Stimulated activated CD8-positive, alpha-beta memory T cell treated with anti-CD3 and anti-CD28 coated beads, Interleukin-4, amount 100 ng/mL, for 48 hours (primary cell): ENCODE results near the gene IL9R.
"Not testable (repeated sequence)": the region's sequence is repeated elsewhere in the genome, so short reads cannot be mapped to it uniquely, and the experiment has no call there.

Experiments used
- DNase-seq: peaks from one replicate; pipeline ENCODE4 v3.0.0-alpha.2; 2020

IL9R gene

GRCh38 chrX:155997436-155997835 is at the start of gene IL9R:
IL9R (plus strand) TSS chrX:155997696; CDS start chrX:155997760, 64 bp downstream.
- peak; percentile 77 for DNase-seq

GRCh38 chrX:155949098-155949497 is 48.4 kb upstream of the IL9R start:
- no peak for DNase-seq

DNA sequence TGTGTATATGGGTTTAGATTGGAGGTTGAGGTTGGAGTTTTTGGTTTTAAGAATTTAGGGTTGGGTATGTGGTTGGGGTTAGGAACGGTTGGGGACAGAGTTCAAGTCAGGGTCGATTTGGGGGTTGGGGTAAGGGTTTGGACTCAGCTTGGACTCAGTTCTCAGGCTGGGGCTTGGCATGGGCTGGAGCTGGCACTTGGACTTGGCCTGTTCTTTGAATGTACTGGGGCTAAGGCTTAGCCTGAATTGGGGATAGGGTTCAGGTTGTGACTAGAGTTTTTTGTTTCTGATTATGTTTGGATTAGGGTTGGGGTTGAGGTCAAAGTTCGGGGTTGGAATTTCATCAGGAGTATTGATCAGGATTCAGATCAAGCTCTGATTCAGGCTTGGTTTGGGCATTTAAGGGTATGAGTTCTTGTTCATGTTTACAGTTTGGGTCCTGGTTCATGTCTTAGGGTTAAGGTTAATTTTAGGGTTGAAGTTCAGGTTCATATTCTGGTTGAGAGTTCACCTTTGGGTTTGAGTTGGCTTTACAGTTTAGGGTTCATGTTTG is 46.2 kb upstream of the IL9R start:
- DNase-seq, result no peak

DNA sequence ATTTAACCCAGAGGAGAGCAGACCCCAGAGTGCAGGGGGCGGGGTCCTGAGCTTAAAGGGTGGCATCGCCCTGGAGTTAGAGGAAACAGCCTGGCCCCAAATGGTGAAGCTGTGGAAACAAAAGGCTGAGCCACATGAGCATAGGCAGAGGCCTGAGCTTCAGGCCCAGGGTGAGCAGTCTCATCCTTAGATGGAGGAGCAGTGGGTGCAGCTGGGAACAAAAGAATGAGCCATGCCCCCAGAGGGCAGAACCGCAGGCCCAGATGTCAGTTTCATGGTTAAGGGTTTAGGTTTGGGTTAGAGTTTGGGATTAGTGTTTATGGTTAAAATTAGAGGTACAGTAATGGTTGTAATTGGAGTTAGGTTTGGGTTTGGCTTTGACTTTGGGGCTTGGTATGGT is 44.4 kb upstream of the IL9R start:
- no peak for DNase-seq

- DNase-seq, result no peak
These were observed 42.7 kb upstream of the IL9R start for GRCh38 chrX:155954793-155955192.

DNA sequence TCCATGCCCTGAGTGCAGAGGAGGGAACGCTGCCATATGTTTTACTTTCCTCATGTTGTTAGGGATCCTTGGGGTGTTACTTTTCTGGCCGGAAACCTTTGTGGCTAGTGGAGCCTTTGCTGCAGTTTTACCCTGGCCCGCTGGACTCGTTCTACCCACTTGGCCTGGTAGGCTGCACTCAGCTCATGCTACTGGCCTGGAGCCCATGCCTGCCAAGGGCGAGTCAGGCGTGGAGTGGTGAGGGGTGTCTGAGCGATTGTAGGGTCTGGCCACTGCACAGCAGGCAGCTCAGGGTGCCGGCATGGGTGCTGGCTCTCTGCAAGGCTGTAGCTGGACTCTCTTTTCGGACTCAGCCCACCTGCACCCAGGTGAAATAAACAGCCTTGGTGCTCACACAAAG is 41.4 kb upstream of the IL9R start:
- DNase-seq, result no peak

DNA sequence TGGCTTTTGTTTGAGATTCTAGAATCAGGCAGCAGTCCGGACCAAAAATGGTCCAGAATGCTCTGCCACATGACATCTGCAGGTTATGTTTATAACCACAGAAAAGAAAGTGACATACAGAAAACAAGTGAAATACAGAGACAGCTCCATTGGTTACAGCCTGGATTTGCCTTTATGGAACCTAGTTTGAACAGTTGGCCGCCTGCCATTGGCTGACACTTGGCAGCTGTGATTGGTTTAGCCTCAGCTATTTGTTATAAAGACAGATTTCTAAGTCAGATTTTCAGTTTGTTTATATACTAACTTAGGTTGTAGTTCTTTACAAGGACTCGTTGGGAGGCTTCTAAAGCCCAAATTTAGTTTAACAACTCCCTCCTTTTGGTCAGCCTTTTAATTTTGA is 40.8 kb upstream of the IL9R start:
- DNase-seq, result no peak

DNA sequence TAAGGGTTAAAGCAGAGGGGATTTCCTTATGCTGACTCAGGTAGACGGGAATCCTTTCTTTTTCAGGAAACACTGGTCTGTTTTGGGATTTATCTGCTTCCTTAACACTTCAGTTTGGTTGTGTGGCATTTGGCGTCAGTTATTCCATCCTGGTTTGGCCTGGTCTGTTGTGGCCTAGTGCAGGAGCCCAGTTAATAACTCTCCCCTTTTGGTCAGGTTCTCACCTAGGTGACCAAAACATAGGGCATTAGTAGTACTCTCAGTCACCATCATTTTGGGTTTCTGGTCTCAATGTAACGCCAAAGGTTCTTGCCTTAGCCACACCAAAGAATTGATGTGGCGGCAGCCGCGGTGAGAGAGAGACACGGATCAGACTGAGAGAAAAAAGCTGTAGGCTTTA is 39.7 kb upstream of the IL9R start:
- no peak for DNase-seq

GRCh38 chrX:155959018-155959587 is 38.4 kb upstream of the IL9R start:
- no peak for DNase-seq

DNA sequence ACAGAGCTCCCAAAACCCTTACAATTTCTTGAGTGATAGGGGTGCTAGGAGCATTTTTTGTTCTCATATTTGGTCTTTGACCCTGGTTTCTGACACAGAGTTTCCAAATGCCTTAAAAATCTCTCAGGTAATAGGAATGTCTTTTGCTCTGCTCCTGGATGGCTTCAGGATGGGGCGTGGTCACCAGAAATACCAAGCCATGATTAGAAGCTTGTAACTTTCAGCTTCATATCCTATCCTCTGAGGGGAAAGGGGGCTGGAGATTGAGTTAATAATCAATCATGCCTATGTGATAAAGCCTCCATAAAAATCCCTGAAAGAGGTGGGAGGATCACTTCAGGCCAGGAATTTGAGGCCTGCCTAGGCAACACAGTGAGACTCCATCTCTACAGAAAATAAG is 34.6 kb upstream of the IL9R start:
- no peak for DNase-seq

- peak; percentile 45 for DNase-seq
These were observed 30.6 kb upstream of the IL9R start for GRCh38 chrX:155966876-155967275.

- no peak for DNase-seq
These were observed 29.7 kb upstream of the IL9R start for GRCh38 chrX:155967653-155968325.

DNA sequence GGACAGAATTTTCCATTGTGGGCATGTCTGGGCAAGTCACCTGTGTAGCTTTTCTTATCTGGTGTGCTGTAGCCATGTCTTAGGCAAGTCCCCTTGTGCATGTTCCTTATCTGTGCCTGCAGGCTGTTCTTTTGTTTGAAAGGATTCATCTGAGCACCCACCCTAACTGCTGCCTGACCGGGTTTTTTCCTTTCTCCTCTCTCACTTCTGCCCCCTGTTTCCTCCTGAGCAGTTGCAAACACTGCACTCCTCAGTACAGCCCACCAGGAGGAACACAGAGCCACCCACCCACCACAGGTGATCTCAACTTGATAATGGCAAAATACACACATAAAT is 29.2 kb upstream of the IL9R start:
- DNase-seq, result no peak

- DNase-seq, result no peak
These were observed 28.7 kb upstream of the IL9R start for GRCh38 chrX:155968791-155969190.

GRCh38 chrX:155971658-155972057 is 25.8 kb upstream of the IL9R start:
- not testable (repeated sequence) for DNase-seq

DNA sequence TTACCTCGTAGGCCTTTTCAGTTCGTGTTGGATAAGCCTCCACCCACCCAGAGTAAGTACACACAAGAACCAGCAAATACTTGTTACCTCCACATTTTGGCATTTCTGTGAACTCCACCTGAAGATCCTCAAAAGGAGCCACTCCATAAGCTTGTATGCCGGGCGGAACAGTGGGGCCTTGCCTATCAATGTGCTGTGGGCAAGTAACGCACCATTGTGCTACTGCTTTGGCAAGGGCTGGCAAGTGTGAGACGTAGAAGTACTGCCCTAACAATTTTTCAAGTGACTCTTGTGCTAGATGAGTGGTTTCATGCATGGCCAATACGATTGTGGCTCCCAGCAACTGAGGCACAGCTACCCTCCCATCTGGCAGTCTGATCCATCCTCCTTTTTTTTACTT is 25.3 kb upstream of the IL9R start:
- DNase-seq, result not testable (repeated sequence)

GRCh38 chrX:155983326-155983725 is 14.2 kb upstream of the IL9R start:
- no peak for DNase-seq

- DNase-seq, result no peak
These were observed 12.3 kb upstream of the IL9R start for GRCh38 chrX:155985208-155985607.

GRCh38 chrX:155986995-155987394 is 10.5 kb upstream of the IL9R start:
- not testable (repeated sequence) for DNase-seq

GRCh38 chrX:155988859-155989258 is 8.6 kb upstream of the IL9R start:
- DNase-seq, result no peak

GRCh38 chrX:155993421-155993820 is 4.1 kb upstream of the IL9R start:
- no peak for DNase-seq

- no peak for DNase-seq
These were observed 2.1 kb upstream of the IL9R start for GRCh38 chrX:155995321-155995875.

DNA sequence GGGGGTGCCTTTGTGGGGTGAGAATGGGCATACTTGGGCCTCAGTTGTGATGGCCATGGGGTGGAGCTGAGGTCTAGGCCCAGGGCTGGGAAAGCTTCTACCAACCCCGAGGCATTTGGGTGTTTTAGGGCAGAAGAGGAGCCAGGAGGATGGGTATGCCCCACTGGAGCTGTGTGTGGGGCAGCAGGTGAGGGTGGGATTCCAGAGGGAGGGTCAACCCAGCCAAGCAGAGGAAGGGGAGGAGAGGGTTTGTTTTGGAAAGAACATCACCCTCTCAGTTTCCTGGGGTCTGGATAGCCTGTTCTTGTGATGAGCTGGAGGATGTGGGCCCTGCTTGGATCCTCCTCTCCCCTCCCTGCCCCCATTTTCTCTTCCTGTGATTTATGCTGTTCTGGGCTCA is 620 bp downstream of the IL9R start:
- no peak for DNase-seq

DNA sequence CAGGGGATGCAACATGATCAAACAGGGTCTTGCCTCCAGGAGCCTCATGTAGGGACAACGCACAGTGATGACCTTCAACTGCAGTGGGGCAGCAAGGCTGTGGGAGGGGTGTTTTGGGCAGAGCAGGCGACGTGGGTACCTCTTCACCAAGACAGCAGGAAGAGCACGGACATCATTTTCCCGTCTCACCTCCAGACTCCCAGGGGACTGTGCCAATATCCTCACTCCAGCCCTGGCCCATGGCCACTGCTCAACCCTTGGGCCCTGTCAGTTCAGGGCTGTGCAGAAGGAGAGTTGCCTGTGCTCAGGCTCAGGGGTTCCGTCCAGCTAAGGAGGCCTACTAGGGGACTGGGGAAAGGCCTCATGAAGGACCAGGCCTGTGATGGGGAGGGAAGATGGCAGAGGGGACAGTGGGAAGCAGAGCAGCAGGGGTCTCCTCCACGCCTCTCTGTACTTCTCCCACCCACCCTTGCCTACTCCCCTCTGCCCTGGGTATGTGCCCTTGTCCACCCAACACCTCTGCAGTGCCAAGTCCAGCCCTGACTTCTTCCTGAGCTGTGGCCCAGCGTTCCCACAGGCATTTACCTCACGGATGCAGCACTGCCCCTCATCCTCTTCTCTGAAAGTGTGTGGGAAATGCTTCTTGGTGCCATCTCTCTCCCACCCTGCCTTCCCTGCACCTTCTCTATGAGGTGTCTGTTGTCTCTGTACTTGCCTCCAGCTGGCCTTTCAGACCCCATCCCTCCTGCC is 1.4 kb downstream of the IL9R start:
- no peak for DNase-seq
